SK-N-SH (cell line): ENCODE data around the gene TNFRSF14.

Experiments used
- ELF1 ChIP-seq: IDR thresholded peaks from 2 replicates; pipeline ENCODE4 v1.4.0; 2012
- EP300 ChIP-seq, 2 experiments: IDR thresholded peaks; 2 replicates each; pipeline versions ENCODE4 v1.4.0 to v1.6.1; 2012; ENCODE audit warnings: borderline replicate concordance in 1 of 2, low read depth in 1 of 2, low read length in 1 of 2
- FOXM1 ChIP-seq: IDR thresholded peaks from 2 replicates; pipeline ENCODE4 v1.4.0; 2012; ENCODE audit warnings: low read depth, mild to moderate bottlenecking
- NFIC ChIP-seq: IDR thresholded peaks from 2 replicates; pipeline ENCODE4 v1.4.0; 2012; ENCODE audit warnings: borderline replicate concordance
- POLR2AphosphoS5 ChIP-seq: IDR thresholded peaks from 2 replicates; pipeline ENCODE4 v1.6.1; 2012; ENCODE audit warnings: low read depth, low read length
- YY1 ChIP-seq: IDR thresholded peaks from 2 replicates; pipeline ENCODE4 v1.4.0; 2012; ENCODE audit warnings: low read depth, mild to moderate bottlenecking
- TF ChIP-seq, protein P1 (sequence below): fragments of 200-600 bp; sonication (generic); IDR thresholded peaks from 2 replicates; pipeline ENCODE4 v1.6.1; 2017; ENCODE audit warnings: antibody characterized with exemption, mild to moderate bottlenecking, moderate library complexity
- TF ChIP-seq, protein P2 (sequence below): IDR thresholded peaks from 2 replicates; pipeline ENCODE4 v1.4.0; 2012; ENCODE audit warnings: low read depth

DNA sequence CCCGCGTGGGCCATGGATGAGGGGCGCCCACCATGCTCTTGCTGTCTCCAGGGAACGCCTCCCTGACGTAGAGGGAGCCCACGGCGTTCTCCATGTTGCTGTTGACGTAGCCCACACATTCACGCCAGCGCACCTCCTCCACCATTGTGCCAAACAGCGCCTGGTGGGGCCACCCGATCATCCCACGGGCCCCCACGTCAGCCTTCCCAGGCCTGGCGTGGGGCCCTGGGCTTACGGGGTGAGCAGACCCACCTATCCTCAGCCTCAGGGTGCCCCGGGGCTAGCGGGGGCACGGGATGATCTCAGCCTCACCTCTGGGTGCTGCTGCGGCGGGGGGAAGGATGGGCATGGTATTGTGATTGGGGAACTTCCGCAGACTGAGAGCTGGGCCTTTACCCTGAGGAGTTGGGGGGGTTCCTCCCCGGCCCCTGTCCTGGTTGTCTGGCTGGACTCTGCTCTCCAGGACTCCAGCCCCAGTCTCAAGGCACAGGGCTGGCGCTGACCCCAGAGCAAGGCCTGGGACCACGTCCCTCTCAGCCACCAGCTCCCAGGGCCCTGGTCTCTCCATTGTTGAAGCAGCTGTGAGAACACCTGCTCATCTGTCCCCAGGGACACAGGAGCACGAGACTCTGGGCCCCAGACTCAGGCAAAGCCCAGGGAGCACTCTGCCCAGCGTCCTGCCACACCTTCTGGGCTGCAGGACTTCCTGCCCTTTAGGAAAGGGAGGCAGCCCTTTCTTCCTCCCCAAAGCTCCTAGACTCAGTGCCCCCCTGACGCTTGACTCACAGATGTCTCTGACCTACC is 40.6 kb downstream of the TNFRSF14 start:
- TF ChIP-seq, protein P1, sequence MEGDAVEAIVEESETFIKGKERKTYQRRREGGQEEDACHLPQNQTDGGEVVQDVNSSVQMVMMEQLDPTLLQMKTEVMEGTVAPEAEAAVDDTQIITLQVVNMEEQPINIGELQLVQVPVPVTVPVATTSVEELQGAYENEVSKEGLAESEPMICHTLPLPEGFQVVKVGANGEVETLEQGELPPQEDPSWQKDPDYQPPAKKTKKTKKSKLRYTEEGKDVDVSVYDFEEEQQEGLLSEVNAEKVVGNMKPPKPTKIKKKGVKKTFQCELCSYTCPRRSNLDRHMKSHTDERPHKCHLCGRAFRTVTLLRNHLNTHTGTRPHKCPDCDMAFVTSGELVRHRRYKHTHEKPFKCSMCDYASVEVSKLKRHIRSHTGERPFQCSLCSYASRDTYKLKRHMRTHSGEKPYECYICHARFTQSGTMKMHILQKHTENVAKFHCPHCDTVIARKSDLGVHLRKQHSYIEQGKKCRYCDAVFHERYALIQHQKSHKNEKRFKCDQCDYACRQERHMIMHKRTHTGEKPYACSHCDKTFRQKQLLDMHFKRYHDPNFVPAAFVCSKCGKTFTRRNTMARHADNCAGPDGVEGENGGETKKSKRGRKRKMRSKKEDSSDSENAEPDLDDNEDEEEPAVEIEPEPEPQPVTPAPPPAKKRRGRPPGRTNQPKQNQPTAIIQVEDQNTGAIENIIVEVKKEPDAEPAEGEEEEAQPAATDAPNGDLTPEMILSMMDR, result no peak
- TF ChIP-seq ELF1, result no peak
- no peak for TF ChIP-seq EP300 (IDR thresholded peaks at IDR 0.05; ENCODE audit: borderline replicate concordance in 1 of 2, low read depth in 1 of 2, low read length in 1 of 2)
- no peak for TF ChIP-seq POLR2AphosphoS5
- no peak for TF ChIP-seq NFIC
- TF ChIP-seq, protein P2, sequence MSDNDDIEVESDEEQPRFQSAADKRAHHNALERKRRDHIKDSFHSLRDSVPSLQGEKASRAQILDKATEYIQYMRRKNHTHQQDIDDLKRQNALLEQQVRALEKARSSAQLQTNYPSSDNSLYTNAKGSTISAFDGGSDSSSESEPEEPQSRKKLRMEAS, result no peak
- no peak for TF ChIP-seq FOXM1
- TF ChIP-seq YY1, result no peak
